GM21381 (cell line): Measurements from ENCODE around the gene RPL36A.

Source experiments
- ATAC-seq: cut with Tn5 transposase; IDR thresholded peaks from one replicate; pipeline ENCODE4 v1.9.1; 2021; ENCODE audit warnings: mild to moderate bottlenecking, moderate library complexity; ENCODE audit not compliant: unreplicated experiment

Gene RPL36A

GRCh38 chrX:101391831-101392230 lies 1.0 kb downstream of the RPL36A start:
- no peak for ATAC-seq

GRCh38 chrX:101393530-101394305 lies 2.9 kb downstream of the RPL36A start:
- ATAC-seq, result no peak

GRCh38 chrX:101394372-101394771 lies 3.6 kb downstream of the RPL36A start:
- ATAC-seq, result no peak

- no peak for ATAC-seq
These were observed 5.0 kb downstream of the RPL36A start for GRCh38 chrX:101395789-101396188.

- ATAC-seq, result no peak
These were observed 7.0 kb downstream of the RPL36A start for GRCh38 chrX:101397779-101398178.

GRCh38 chrX:101398694-101399093 lies 7.9 kb downstream of the RPL36A start:
- ATAC-seq, result no peak

GRCh38 chrX:101399825-101400224 lies 9.0 kb downstream of the RPL36A start:
- ATAC-seq, result no peak

- ATAC-seq, result no peak
These were observed 16.4 kb downstream of the RPL36A start for GRCh38 chrX:101407167-101407747.

- peak; percentile 91 for ATAC-seq
These were observed 17.1 kb downstream of the RPL36A start, which contains the start of the genes GLA and HNRNPH2 for GRCh38 chrX:101407748-101408531. Gene GLA (minus strand): TSS chrX:101407925. CDS start chrX:101407903, 22 bp downstream. Gene HNRNPH2 (plus strand): TSS chrX:101408222. CDS start chrX:101411989, 3,767 bp downstream.

GRCh38 chrX:101408532-101408841 lies 17.7 kb downstream of the RPL36A start:
- ATAC-seq, result peak; percentile 23

- ATAC-seq, result no peak
These were observed 18.2 kb downstream of the RPL36A start for GRCh38 chrX:101409043-101409442.

- no peak for ATAC-seq
These were observed 19.6 kb downstream of the RPL36A start for GRCh38 chrX:101410461-101410860.

GRCh38 chrX:101411984-101412383 lies 21.2 kb downstream of the RPL36A start:
- no peak for ATAC-seq

GRCh38 chrX:101415180-101416145 lies 24.7 kb downstream of the RPL36A start:
- peak; percentile 53 for ATAC-seq

- no peak for ATAC-seq
These were observed 25.9 kb downstream of the RPL36A start for GRCh38 chrX:101416691-101417090.

GRCh38 chrX:101417190-101417589 lies 26.4 kb downstream of the RPL36A start:
- no peak for ATAC-seq

- ATAC-seq, result peak; percentile 43
These were observed 27.4 kb downstream of the RPL36A start for GRCh38 chrX:101417981-101418841.

GRCh38 chrX:101419489-101419888 lies 28.7 kb downstream of the RPL36A start:
- no peak for ATAC-seq

- ATAC-seq, result no peak
These were observed 37.1 kb downstream of the RPL36A start for GRCh38 chrX:101427954-101428353.

- peak; percentile 40 for ATAC-seq
These were observed 39.1 kb downstream of the RPL36A start for GRCh38 chrX:101429934-101430333.
